T-helper 17 cell (primary cell): ENCODE results near the gene PWP1. TPM values are rescaled to one million over a fixed set of nuclear protein-coding genes. Genes with fewer than 3 reads are reported as not detected.

Source experiments
- ATAC-seq: fragments of 150-1000 bp; cut with Tn5 transposase; 2 replicates; pipeline ENCODE4 v1.10.0; 2021; ENCODE audit warnings: mild to moderate bottlenecking, moderate library complexity
- DNase-seq, 3 donors: peaks; one replicate each; pipeline versions ENCODE4 v3.0.0 to v3.0.0-alpha.2; 2020 to 2021
- H3K9me3 ChIP-seq: one replicate; pipeline ENCODE4 v1.7.0; 2013; ENCODE audit warnings: low read length, mild to moderate bottlenecking; ENCODE audit not compliant: control insufficient read depth, poor library complexity, severe bottlenecking
- H3K27ac Mint-ChIP-seq: one replicate; pipeline ENCODE4 v1.8.0; 2022; ENCODE audit warnings: mild to moderate bottlenecking, moderate library complexity, mixed read lengths
- H3K27me3 Mint-ChIP-seq: one replicate; pipeline ENCODE4 v1.8.0; 2022; ENCODE audit warnings: mixed read lengths
- H3K36me3 Mint-ChIP-seq: one replicate; pipeline ENCODE4 v1.8.0; 2022; ENCODE audit warnings: low read depth, mixed read lengths
- H3K4me1 Mint-ChIP-seq: one replicate; pipeline ENCODE4 v1.8.0; 2022; ENCODE audit warnings: mild to moderate bottlenecking, mixed read lengths
- H3K4me3 Mint-ChIP-seq: one replicate; pipeline ENCODE4 v1.8.0; 2022; ENCODE audit warnings: mild to moderate bottlenecking, moderate library complexity, mixed read lengths
- total RNA-seq, 4 donors: library from RNA in 2 of 4; stranded (reverse) in 2 of 4; gene quantifications; one replicate each; pipeline ENCODE4 v1.2.3 and lab custom pipeline; 2022 to 2026

The PWP1 gene
- total RNA-seq, 2 donors from 2014 or later = 24.8 to 26.9 TPM

DNA sequence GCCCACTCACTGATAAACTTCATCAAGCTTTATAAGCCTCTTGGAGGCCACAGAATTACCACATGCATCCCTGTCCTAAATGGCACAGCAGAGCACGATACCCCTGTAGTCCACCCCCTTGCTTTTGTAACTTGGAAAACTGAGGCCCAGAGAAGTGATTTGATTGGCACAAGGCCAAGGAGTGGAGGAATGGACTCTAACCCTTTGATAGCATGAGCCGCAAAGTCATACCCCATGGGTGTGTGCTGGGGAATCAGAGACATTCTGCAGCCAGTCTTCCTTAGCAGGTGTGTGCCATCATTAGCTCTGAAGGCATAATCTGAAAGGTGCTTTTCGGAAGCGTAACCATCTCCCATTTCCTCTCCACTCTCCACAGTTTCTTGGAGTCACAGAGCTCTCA, 28.5 kb upstream of the PWP1 start:
- H3K27ac Mint-ChIP-seq = peak overlapping the region; percentile 39
- H3K4me3 Mint-ChIP-seq = no peak overlapping the region
- no peaks in the 10 kb centered on the region for H3K9me3 ChIP-seq
- peaks cover 2% of the 10 kb centered on the region for H3K36me3 Mint-ChIP-seq
- ATAC-seq (no peak), DNase-seq (no peak)
- peaks cover 2% of the 10 kb centered on the region for H3K4me1 Mint-ChIP-seq
- H3K27me3 Mint-ChIP-seq = no peaks in the 10 kb centered on the region

DNA sequence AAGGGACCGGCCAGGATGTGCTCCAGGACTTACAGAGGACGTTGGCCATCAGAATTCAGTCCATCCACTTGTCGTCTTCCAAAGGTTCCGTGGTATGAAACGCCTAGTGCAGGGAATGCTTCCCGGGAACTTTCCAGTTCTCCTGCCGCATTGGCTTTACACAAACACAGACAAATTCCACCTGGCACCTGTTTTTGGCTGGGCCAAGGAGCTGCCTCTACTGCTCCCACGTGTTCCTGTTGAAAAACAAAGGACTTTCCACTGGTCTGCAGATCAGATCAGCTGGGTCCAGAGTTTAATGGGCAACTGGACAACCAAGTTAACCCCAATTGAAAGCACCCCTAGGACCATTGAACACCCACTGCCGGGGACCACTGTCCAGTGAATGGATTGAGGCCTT, 28.0 kb upstream of the PWP1 start:
- H3K27me3 Mint-ChIP-seq = no peaks in the 10 kb centered on the region
- H3K9me3 ChIP-seq = no peaks in the 10 kb centered on the region
- peaks cover 2% of the 10 kb centered on the region for H3K4me1 Mint-ChIP-seq
- no peak overlapping the region for H3K4me3 Mint-ChIP-seq
- H3K27ac Mint-ChIP-seq = peak overlapping the region; percentile 39
- DNase-seq (no peak), ATAC-seq (no peak)
- H3K36me3 Mint-ChIP-seq = peaks cover 2% of the 10 kb centered on the region

DNA sequence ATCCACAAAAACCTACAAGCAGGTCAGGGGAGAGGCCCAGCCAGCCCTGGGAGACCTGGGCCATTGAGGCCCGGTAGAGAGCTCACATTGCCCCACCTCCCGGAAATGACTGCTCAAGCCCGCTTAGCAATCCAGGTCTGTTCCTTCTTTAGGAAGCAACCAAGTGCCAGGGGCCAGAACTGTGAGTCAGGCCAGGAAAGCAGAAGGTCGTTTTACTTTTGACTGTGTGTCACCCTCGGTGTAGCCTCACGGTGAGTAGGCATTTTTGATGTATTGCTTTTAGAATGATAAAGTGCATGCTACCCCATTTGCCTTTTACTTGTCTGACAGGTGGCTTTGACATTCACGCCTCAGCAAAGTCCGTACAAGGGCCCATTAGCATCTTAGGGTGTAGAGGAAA, 25.4 kb upstream of the PWP1 start:
- Mint-ChIP-seq H3K4me3 (no peak overlapping the region), H3K4me1 (no peaks in the 10 kb centered on the region), H3K27ac (no peak overlapping the region), H3K36me3 (no peaks in the 10 kb centered on the region), H3K27me3 (no peaks in the 10 kb centered on the region)
- ATAC-seq (no peak), DNase-seq (no peak)
- H3K9me3 ChIP-seq = no peaks in the 10 kb centered on the region

DNA sequence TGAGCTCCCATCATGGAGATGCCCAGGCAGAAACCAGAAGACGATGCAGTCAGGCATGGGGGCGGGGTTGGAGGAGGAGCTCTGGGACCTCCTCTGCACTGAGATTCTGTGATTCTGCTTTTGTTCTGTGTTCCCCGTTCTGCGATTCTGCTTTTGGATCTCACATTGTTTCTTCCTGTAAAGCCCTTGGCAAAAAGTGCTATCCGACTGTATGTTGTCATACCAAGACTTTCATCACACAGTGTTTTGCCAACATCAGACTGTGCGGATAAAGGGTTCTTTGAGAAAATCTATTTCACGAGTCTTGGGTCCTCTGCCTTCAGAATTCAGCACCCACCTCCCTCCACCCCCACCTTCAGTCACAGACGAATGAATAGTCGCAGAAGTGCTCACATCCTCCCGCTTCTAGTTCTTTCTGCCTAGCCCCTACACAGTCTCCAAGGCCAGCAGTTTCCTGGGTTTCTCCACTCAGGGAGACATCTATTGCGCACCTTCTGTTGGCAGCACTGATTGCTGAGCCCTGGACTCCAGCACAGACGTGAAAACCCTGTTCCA, 24.7 kb upstream of the PWP1 start:
- peaks cover 7% of the 10 kb centered on the region for H3K27me3 Mint-ChIP-seq
- H3K9me3 ChIP-seq = no peaks in the 10 kb centered on the region
- DNase-seq = no peak
- H3K36me3 Mint-ChIP-seq = no peaks in the 10 kb centered on the region
- H3K4me3 Mint-ChIP-seq = no peak overlapping the region
- H3K4me1 Mint-ChIP-seq = no peaks in the 10 kb centered on the region
- H3K27ac Mint-ChIP-seq = peak overlapping the region; percentile 74
- ATAC-seq = no peak

DNA sequence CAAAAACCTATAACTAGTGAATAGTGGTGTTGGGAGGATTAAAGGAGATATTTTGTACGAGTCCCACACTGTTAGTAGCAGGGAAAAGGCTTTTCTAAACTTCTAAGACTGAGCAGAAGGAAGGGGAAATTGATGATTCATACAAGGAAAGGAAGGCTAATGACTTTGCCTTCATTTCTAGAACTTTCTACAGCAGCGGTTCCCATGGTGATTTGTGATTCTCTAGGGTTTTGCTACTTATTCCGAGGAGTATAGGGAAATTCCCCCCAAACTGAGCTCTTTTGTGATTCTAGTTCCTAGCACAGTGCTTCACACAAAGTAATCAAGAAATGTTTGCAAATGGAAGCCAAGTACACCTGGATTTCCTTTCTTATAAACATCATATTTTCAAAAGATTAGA, 23.8 kb upstream of the PWP1 start:
- Mint-ChIP-seq H3K27me3 (peaks cover 8% of the 10 kb centered on the region), H3K4me3 (no peak overlapping the region), H3K4me1 (no peaks in the 10 kb centered on the region), H3K27ac (peak overlapping the region; percentile 74), H3K36me3 (no peaks in the 10 kb centered on the region)
- H3K9me3 ChIP-seq = no peaks in the 10 kb centered on the region
- DNase-seq (no peak), ATAC-seq (no peak)

DNA sequence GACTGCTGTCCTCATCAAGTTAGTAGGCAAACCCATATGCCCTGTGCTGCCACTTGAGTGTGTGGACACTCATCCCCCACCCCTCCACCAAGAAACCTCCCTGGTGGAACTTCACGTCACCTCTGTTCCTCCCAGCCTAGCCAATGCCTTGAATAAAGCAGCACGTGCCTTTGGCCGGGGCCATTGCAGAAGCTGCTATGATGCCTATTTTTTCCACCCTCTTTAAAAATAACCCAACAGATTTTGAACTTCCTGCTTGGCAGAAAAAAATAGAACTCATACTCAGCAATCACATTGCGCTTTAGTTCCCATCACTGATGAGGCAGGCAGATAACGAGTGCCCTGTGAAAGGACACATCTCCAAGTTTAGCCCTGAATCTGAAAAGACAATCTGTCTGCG, 23.1 kb upstream of the PWP1 start:
- H3K4me1 Mint-ChIP-seq = no peaks in the 10 kb centered on the region
- DNase-seq = no peak
- no peaks in the 10 kb centered on the region for H3K9me3 ChIP-seq
- peaks cover 12% of the 10 kb centered on the region for H3K27me3 Mint-ChIP-seq
- H3K36me3 Mint-ChIP-seq = no peaks in the 10 kb centered on the region
- no peak overlapping the region for H3K4me3 Mint-ChIP-seq
- no peak for ATAC-seq
- no peak overlapping the region for H3K27ac Mint-ChIP-seq

DNA sequence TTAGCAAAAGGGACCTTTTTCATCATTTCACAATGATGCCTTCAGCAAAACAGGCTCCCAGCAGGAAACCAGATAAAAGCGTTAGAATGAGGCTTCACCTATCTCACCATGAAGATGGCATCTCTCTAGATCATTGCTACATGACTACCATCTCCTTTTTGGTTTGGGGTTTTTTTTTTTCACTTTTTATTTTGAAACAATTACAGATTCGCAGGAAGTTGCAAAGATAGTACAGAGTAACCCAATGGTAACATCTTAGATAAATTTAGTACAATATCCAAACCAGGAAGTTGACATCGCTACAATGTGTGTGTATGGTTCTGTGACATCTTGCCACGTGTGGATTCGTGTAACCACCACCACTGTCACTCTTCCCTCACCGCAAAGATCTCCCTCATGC, 22.3 kb upstream of the PWP1 start:
- no peaks in the 10 kb centered on the region for H3K36me3 Mint-ChIP-seq
- DNase-seq (no peak), ATAC-seq (no peak)
- no peak overlapping the region for H3K4me3 Mint-ChIP-seq
- H3K9me3 ChIP-seq = no peaks in the 10 kb centered on the region
- H3K4me1 Mint-ChIP-seq = no peaks in the 10 kb centered on the region
- H3K27me3 Mint-ChIP-seq = peaks cover 14% of the 10 kb centered on the region
- H3K27ac Mint-ChIP-seq = no peak overlapping the region

DNA sequence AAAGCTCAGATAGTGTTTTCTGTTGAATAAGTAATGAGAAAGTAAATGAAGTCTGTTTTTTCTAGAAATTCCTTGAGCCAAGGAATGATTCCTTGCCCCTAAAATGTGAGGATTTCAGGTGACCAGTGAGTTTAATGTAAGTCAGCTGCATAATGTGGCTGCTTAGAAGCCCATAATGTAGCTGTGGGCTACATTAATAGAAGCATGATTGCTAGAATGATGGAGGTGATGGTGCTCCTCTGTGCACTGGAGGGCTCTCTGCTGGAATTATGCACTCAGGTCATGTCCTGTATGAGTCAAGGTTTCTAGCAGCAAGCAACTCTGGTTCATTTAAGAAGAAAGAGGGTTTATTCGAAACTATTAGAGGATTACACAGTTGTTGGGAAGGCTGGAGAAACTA, 19.6 kb upstream of the PWP1 start:
- H3K4me1 Mint-ChIP-seq = peaks cover 6% of the 10 kb centered on the region

DNA sequence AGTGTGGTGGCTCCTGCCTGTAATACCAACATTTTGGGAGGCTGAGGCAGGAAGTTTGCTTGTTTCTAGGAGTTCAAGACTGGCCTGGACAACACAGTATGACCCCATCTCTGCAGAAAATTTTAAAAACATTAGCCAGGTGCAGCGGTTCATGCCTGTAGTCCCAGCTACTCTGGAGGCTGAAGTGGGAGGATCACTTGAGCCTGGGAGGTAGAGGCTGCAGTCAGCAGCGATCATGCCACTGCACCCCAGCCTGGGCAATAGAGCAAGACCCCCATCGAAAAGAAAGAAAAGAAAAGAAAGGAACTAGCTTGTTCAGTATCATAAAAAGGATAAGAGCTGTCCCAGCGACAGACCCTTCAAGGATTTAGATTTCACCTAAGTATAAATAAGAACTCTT, 18.1 kb upstream of the PWP1 start:
- H3K4me3 Mint-ChIP-seq = no peak overlapping the region
- peaks cover 8% of the 10 kb centered on the region for H3K4me1 Mint-ChIP-seq
- DNase-seq (no peak), ATAC-seq (no peak)
- no peaks in the 10 kb centered on the region for H3K36me3 Mint-ChIP-seq
- peaks cover 33% of the 10 kb centered on the region for H3K27me3 Mint-ChIP-seq
- H3K27ac Mint-ChIP-seq = no peak overlapping the region
- H3K9me3 ChIP-seq = no peaks in the 10 kb centered on the region

More for the DNA sequence above, 19.6 kb upstream of the PWP1 start:
- H3K27me3 Mint-ChIP-seq = peaks cover 29% of the 10 kb centered on the region
- H3K9me3 ChIP-seq = no peaks in the 10 kb centered on the region
- H3K36me3 Mint-ChIP-seq = no peaks in the 10 kb centered on the region
- DNase-seq = no peak
- no peak for ATAC-seq
- H3K27ac Mint-ChIP-seq = no peak overlapping the region
- no peak overlapping the region for H3K4me3 Mint-ChIP-seq

DNA sequence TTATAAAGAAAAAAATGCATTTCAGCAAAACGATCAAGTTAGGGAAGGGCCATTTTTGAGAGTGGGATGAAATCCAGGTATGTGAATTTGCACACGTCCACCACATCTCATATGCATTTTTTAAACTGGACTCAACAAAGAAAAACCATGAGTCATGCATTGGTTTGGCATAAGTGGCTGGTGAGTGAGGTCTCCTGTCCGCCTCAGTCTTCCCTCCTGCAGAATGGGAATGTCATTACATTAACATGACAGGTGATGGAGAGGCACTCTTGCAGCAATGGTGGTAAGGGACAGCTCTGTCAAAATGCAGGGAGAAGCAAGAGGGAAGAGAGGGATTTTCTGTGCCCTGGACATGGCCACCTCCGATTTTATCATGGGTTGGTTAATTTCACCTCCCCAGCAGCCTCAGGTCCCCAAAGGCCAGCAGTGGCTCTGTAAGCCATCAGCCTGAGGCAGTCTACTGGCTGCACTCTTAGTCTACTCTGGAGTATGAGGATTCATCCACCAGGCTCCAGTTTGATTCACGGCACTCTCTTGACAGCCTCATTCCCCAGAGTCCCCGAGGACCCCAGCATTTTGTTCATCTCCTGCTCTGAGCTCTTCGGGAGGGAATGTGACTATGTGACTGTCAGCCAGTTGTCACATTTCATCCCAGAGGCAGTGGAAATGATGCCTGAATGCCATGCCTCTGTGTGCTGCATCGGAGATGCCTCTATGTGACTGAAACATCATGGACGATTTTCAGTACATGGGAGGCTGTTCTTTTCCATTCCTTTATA, 17.1 kb upstream of the PWP1 start:
- no peak for ATAC-seq
- peaks cover 33% of the 10 kb centered on the region for H3K27me3 Mint-ChIP-seq
- peaks cover 8% of the 10 kb centered on the region for H3K4me1 Mint-ChIP-seq
- H3K4me3 Mint-ChIP-seq = no peak overlapping the region
- no peaks in the 10 kb centered on the region for H3K9me3 ChIP-seq
- H3K36me3 Mint-ChIP-seq = no peaks in the 10 kb centered on the region
- H3K27ac Mint-ChIP-seq = no peak overlapping the region
- no peak for DNase-seq

DNA sequence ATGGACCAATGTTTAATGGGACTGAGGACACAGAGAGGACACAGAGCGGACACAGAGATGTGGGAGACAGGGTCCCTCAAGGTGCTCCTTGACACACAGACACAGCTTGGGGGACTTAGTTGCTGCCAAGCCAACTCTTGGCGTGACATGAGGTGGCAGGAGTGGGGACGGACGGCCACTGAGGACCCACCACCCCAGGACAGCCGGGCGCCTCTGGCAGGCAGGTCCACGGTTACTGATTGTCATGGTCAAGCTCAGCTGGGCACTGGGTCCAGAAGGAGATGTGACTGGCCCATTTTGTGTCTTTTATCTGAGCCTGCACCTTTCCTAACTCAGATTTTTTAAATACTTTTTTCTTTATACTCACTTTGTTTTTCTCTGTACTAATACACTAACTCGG, 15.7 kb upstream of the PWP1 start:
- peaks cover 8% of the 10 kb centered on the region for H3K4me1 Mint-ChIP-seq
- no peak for ATAC-seq
- H3K9me3 ChIP-seq = no peaks in the 10 kb centered on the region
- no peak overlapping the region for H3K27ac Mint-ChIP-seq
- no peaks in the 10 kb centered on the region for H3K36me3 Mint-ChIP-seq
- H3K4me3 Mint-ChIP-seq = no peak overlapping the region
- H3K27me3 Mint-ChIP-seq = peaks cover 33% of the 10 kb centered on the region
- no peak for DNase-seq

DNA sequence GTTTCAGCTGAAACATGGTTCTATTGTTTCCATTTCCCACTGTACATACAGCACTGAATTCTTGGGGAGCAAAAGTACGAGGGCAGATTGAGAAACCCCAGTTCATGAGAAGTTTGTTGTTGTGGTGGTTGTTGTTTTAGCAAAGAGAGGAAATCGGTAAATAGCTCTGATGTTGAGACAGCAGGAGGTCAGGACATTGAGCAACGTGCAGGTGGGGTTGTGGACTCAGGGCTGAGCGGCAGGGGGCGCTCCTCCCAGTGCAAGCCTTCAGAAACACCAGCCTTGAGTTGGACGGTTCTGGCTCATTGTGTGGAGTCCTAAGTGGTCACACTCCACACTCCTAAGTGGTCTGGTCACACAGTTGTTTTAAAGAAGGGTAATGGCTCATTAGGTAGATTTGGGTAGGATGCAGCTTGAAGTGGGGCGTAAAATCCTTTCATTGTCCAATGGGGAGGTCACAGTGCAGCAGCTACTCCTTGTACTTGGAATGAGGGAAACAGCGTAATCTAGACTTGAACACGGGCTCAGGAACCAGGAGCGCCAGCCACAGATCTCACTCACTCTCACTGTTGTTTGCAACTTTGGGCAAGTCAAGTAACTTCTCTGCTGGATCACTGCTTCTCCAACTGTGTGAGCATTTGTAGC, 14.5 kb upstream of the PWP1 start:
- DNase-seq (peak in 1 of 3 donors; percentile 9), ATAC-seq (peak; percentile 71)
- Mint-ChIP-seq H3K27me3 (peaks cover 26% of the 10 kb centered on the region), H3K4me1 (peaks cover 8% of the 10 kb centered on the region), H3K4me3 (no peak overlapping the region), H3K27ac (no peak overlapping the region), H3K36me3 (no peaks in the 10 kb centered on the region)
- H3K9me3 ChIP-seq = no peaks in the 10 kb centered on the region

DNA sequence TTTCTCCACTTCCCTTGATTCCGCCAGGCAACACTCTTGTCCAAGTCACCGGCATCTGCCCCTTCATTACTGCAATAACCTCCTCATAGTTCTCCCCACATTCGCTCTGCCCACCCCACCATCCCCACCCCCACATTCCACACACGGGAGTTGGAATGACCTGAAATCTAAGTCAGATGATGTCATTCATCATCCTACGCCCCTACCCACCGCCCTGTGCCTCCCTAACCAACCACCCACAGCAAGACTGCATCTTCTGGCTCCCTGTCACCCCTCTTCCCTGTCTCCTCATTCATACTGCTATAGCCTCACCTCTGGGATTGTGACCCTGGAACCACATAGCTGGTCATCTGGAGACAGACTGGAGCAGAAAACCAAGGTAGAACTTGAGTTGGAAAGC, 7.9 kb upstream of the PWP1 start:
- no peak overlapping the region for H3K4me3 Mint-ChIP-seq
- peaks cover 5% of the 10 kb centered on the region for H3K4me1 Mint-ChIP-seq
- H3K27ac Mint-ChIP-seq = no peak overlapping the region
- H3K9me3 ChIP-seq = no peaks in the 10 kb centered on the region
- no peak for ATAC-seq
- peaks cover 2% of the 10 kb centered on the region for H3K36me3 Mint-ChIP-seq
- peaks cover 27% of the 10 kb centered on the region for H3K27me3 Mint-ChIP-seq
- DNase-seq = no peak

DNA sequence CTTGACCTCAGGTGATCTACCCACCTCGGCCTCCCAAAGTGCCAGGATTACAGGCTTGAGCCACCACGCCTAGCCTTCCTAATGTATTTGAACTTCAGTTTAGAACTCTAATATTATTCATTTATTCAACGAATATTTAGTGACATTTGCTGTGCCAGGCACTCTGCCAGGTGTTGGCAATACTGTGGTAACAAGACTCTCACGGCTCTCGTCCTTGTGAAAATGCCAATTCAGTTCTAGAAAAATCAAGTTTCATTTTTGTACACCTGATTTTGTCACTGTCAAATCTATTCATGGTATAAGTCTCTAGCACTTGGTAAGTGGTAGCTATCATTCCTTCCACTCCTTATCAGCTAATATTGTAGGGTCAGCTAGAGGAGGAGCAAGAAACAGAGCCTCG, 6.3 kb upstream of the PWP1 start:
- Mint-ChIP-seq H3K36me3 (peaks cover 2% of the 10 kb centered on the region), H3K4me1 (peaks cover 5% of the 10 kb centered on the region)
- ATAC-seq = no peak

More for the DNA sequence above, 6.3 kb upstream of the PWP1 start:
- H3K9me3 ChIP-seq = no peaks in the 10 kb centered on the region
- DNase-seq = no peak
- H3K27ac Mint-ChIP-seq = no peak overlapping the region
- H3K4me3 Mint-ChIP-seq = no peak overlapping the region
- peaks cover 27% of the 10 kb centered on the region for H3K27me3 Mint-ChIP-seq
